ENCODE measurements around the gene PPFIBP2. TPM values are rescaled to one million over a fixed set of nuclear protein-coding genes. Genes with fewer than 3 reads are reported as not detected.

PPFIBP2 gene
- total and polyA plus RNA-seq, 2 donors (not counting 1 experiment from before 2014, with no cell fraction given), result 22.3 to 175 TPM

GRCh38 chr11:7544021-7544420 is 30.2 kb downstream of the PPFIBP2 start:
- H3K9me3 Mint-ChIP-seq (ENCODE audit: insufficient read depth), result no peaks in the 10 kb centered on the region
- TF ChIP-seq CTCF (IDR thresholded peaks at IDR 0.05) (no peak), EZH2 (IDR thresholded peaks at IDR 0.05; ENCODE audit: borderline replicate concordance, insufficient read depth, low read depth, low read length, poor library complexity, severe bottlenecking) (no peak)
- Histone ChIP-seq H4K20me1 (ENCODE audit: control insufficient read depth, insufficient read depth, low read length, poor library complexity, severe bottlenecking) (peaks cover 23% of the 10 kb centered on the region), H3K4me1 (ENCODE audit: control insufficient read depth in 2 of 2, insufficient read depth in 2 of 2, low read length in 2 of 2) (no peaks in the 10 kb centered on the region), H3K27ac (ENCODE audit: low read length in 2 of 2) (no peak overlapping the region), H3K27me3 (replicated peaks in 1 of 4; ENCODE audit: control extremely low read depth in 1 of 4, control insufficient read depth in 3 of 4, insufficient read depth in 4 of 4, low read length in 3 of 4) (no peaks in the 10 kb centered on the region), H3K9ac (ENCODE audit: low read length) (no peak overlapping the region), H3K9me3 (ENCODE audit: control extremely low read depth in 1 of 3, control insufficient read depth in 2 of 3, insufficient read depth in 1 of 3, low read length in 2 of 3) (no peaks in the 10 kb centered on the region), H3K79me2 (ENCODE audit: control insufficient read depth, insufficient read depth, low read length) (peaks cover 60% of the 10 kb centered on the region), H3K4me2 (replicated peaks; ENCODE audit: low read depth, low read length, poor library complexity, severe bottlenecking) (no peak overlapping the region), H2AFZ (ENCODE audit: insufficient read depth, low read depth, low read length, poor library complexity, severe bottlenecking) (no peak overlapping the region), H3K4me3 (ENCODE audit: control extremely low read depth in 1 of 5, extremely low read depth in 1 of 5, insufficient read depth in 1 of 5, low read depth in 2 of 5, low read length in 4 of 5) (no peak overlapping the region), H3K36me3 (replicated peaks in 1 of 2; ENCODE audit: control extremely low read depth in 1 of 2, control insufficient read depth in 1 of 2, extremely low read depth in 1 of 2, insufficient read depth in 2 of 2, low read length in 1 of 2) (peaks cover 0 to 6% of the 10 kb centered on the region in 2 experiments)
- H3K4me1 Mint-ChIP-seq, result peaks cover 47% of the 10 kb centered on the region
- intact Hi-C loops (cut with micrococcal nuclease), result no loop called here
- ATAC-seq (ENCODE audit: low read depth), result no peak
- no peaks in the 10 kb centered on the region for H3K27me3 Mint-ChIP-seq
- WGBS (ENCODE audit: insufficient coverage), result 100% methylated on average over 2 of the region's 3 CpGs
- ChIA-PET POLR2A (no interaction called here), CTCF (interaction anchor here (1.4 to 1.5 kb wide), 2 partner anchors 16 to 31 kb away, joined by 3 to 8 read pairs; partner anchors contain the start of gene PPFIBP2)
- no peak overlapping the region for H3K27ac Mint-ChIP-seq
- DNase-seq, result no peak
- H3K4me3 Mint-ChIP-seq, result no peak overlapping the region

GRCh38 chr11:7545611-7546010 is 31.8 kb downstream of the PPFIBP2 start:
- H3K79me2 ChIP-seq (ENCODE audit: control insufficient read depth, insufficient read depth, low read length), result peaks cover 52% of the 10 kb centered on the region
- POLR2A ChIA-PET, result no interaction called here

More at GRCh38 chr11:7545611-7546010, 31.8 kb downstream of the PPFIBP2 start:
- H3K27ac Mint-ChIP-seq, result no peak overlapping the region
- no peak for ATAC-seq (ENCODE audit: low read depth)
- no peak for DNase-seq
- intact Hi-C loops (cut with micrococcal nuclease), result no loop called here
- H3K27me3 ChIP-seq (replicated peaks in 1 of 4; ENCODE audit: control extremely low read depth in 1 of 4, control insufficient read depth in 3 of 4, insufficient read depth in 4 of 4, low read length in 3 of 4), result no peaks in the 10 kb centered on the region
- H3K4me3 Mint-ChIP-seq, result no peak overlapping the region
- H3K9me3 ChIP-seq (ENCODE audit: control extremely low read depth in 1 of 3, control insufficient read depth in 2 of 3, insufficient read depth in 1 of 3, low read length in 2 of 3), result no peaks in the 10 kb centered on the region
- H3K9me3 Mint-ChIP-seq (ENCODE audit: insufficient read depth), result no peaks in the 10 kb centered on the region
- H4K20me1 ChIP-seq (ENCODE audit: control insufficient read depth, insufficient read depth, low read length, poor library complexity, severe bottlenecking), result peaks cover 17% of the 10 kb centered on the region
- H3K27ac ChIP-seq (ENCODE audit: low read length in 2 of 2), result no peak overlapping the region
- TF ChIP-seq CTCF (IDR thresholded peaks at IDR 0.05) (no peak), EZH2 (IDR thresholded peaks at IDR 0.05; ENCODE audit: borderline replicate concordance, insufficient read depth, low read depth, low read length, poor library complexity, severe bottlenecking) (no peak)
- peaks cover 0 to 12% of the 10 kb centered on the region in 2 experiments for H3K36me3 ChIP-seq (replicated peaks in 1 of 2; ENCODE audit: control extremely low read depth in 1 of 2, control insufficient read depth in 1 of 2, extremely low read depth in 1 of 2, insufficient read depth in 2 of 2, low read length in 1 of 2)
- no peak overlapping the region for H2AFZ ChIP-seq (ENCODE audit: insufficient read depth, low read depth, low read length, poor library complexity, severe bottlenecking)
- CTCF ChIA-PET, result interaction anchor here (0.5 to 1.5 kb wide), 4 partner anchors 14 to 179 kb away, joined by 3 read pairs; no protein-coding TSS in a partner anchor
- WGBS (ENCODE audit: insufficient coverage), result no CpG with 5 or more reads among the region's 4 CpGs
- H3K4me1 Mint-ChIP-seq, result peaks cover 42% of the 10 kb centered on the region
- no peak overlapping the region for H3K4me3 ChIP-seq (ENCODE audit: control extremely low read depth in 1 of 5, extremely low read depth in 1 of 5, insufficient read depth in 1 of 5, low read depth in 2 of 5, low read length in 4 of 5)
- H3K4me2 ChIP-seq (replicated peaks; ENCODE audit: low read depth, low read length, poor library complexity, severe bottlenecking), result no peak overlapping the region
- H3K4me1 ChIP-seq (ENCODE audit: control insufficient read depth in 2 of 2, insufficient read depth in 2 of 2, low read length in 2 of 2), result no peaks in the 10 kb centered on the region
- no peaks in the 10 kb centered on the region for H3K27me3 Mint-ChIP-seq
- no peak overlapping the region for H3K9ac ChIP-seq (ENCODE audit: low read length)

Data from B cell (primary cell).